ENCODE results near the gene MASP1.

GRCh38 chr3:187257992-187258692 lies 33.4 kb downstream of the MASP1 start:
- TF ChIP-seq POLR2A (IDR thresholded peaks at IDR 0.05): no peak
- TF ChIP-seq, protein P1, sequence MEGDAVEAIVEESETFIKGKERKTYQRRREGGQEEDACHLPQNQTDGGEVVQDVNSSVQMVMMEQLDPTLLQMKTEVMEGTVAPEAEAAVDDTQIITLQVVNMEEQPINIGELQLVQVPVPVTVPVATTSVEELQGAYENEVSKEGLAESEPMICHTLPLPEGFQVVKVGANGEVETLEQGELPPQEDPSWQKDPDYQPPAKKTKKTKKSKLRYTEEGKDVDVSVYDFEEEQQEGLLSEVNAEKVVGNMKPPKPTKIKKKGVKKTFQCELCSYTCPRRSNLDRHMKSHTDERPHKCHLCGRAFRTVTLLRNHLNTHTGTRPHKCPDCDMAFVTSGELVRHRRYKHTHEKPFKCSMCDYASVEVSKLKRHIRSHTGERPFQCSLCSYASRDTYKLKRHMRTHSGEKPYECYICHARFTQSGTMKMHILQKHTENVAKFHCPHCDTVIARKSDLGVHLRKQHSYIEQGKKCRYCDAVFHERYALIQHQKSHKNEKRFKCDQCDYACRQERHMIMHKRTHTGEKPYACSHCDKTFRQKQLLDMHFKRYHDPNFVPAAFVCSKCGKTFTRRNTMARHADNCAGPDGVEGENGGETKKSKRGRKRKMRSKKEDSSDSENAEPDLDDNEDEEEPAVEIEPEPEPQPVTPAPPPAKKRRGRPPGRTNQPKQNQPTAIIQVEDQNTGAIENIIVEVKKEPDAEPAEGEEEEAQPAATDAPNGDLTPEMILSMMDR (IDR thresholded peaks at IDR 0.05): no peak
